HG02885 (cell line): Measurements from ENCODE around the gene DLG4.
A peak's percentile ranks its signal among the peaks of the same experiment; 100 is the strongest.

Experiments
- ATAC-seq: cut with Tn5 transposase; IDR thresholded peaks from one replicate; pipeline ENCODE4 v1.9.1; 2021; ENCODE audit warnings: mild to moderate bottlenecking; ENCODE audit not compliant: unreplicated experiment, poor library complexity

DLG4 gene

GRCh38 chr17:7219812-7220592 lies at the start of gene DLG4, which contains the start of gene ACADVL:
Gene DLG4 (minus strand): TSS chr17:7219836.
Gene ACADVL (plus strand): TSS chr17:7219938. CDS start chr17:7219985, 47 bp downstream.
- ATAC-seq: peak; percentile 67

DNA sequence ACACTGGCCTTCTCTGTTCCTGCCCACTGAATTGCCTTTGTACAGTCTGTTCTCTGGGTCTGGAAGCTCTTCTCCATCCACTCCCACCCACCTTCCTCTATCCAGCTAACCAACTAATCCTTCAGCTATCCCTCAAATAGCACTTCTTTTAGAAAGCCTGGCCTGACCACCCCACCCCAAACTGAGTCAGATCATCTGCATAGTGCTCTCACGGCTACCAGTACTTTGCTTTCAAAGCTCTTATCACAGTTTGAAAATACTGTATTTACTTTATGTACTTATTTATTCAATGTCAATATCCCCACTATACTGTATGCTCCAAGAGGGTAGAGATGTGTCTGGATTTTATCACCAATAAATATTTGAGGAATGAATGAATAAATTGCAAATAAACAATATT lies 47.1 kb upstream of the DLG4 start:
- no peak for ATAC-seq

GRCh38 chr17:7263801-7264078 lies 44.1 kb upstream of the DLG4 start:
- ATAC-seq: no peak

GRCh38 chr17:7262935-7263800 lies 43.5 kb upstream of the DLG4 start:
- ATAC-seq: no peak

DNA sequence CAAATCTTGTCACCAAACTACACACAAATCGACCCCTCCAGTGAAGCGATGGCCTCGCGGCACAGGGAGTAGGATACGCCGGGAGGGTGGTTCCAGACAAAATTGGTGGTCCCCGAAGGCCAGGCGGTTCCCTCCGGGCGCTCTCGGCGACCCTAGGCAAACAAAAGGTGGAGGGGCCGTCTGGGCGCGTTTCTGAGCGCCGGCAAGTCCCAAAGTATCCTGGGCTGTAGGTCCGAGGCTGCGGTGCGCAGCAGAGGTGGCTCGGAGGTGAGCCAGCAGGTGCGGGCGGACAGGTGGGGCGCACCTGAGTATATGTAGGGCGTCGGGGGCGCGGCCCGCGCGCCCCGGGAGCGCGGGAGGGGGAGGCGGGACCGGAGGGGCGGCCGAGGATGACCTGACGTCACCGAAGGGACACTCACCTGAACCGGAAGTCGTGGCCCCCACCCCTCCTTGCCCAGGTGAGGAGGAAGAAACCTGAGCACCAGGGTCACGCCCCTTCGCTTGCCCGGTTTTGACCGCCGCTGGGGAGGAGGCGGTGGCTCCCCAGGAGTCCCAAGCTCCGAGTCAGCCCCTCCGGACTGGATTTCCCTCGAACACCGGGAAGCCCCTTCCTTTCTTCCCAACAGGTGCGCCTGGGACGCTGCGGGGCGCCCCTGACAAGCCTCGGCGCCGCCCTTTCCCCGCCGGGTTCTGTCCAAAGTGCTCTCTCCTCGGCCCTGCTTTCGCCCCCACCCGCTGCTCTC lies 42.7 kb upstream of the DLG4 start, which contains the start of gene CLDN7:
CLDN7 (minus strand) TSS at position 287 of the 743 bp plus-strand sequence. CDS start 435 bp downstream, outside the sequence.
- no peak for ATAC-seq

DNA sequence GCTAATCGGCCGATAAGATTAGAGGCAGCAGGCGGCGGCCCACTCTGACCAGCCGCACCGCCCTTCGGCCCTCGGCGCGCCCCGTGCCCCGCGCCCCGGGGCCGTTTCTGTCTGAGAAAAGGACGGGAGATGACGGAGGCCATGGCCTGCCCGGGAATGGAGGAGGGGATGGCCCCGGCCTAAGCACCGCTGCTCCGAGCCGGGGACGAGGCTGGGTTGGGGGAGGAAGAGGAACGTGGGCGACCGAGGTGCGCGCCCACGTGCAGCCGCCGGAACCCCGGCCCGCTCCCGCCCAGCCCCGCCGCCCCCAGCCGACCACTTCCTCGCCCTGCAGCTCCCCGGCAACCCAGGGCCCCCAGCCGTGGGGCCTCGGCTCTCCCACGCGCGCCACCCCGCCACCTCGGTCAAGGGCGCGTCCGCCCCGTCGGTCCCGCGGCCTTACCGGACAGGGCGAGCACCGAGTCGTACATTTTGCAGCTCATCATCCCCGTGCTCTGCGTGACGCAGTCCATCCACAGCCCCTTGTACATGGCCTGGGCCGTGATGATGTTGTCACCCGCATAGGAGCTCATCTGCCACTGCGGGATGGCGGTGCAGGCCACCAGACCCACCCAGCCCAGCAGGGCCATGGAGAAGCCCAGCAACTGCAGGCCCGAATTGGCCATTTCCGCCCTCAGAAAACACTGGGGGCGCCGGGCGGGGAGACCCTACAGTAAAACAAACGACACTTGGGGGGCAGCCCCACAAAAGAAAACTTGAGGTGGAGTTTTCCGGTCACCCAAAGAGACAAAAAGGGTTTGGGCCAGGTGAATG lies 41.9 kb upstream of the DLG4 start:
- ATAC-seq: no peak

GRCh38 chr17:7260651-7261378 lies 41.2 kb upstream of the DLG4 start:
- ATAC-seq: no peak

DNA sequence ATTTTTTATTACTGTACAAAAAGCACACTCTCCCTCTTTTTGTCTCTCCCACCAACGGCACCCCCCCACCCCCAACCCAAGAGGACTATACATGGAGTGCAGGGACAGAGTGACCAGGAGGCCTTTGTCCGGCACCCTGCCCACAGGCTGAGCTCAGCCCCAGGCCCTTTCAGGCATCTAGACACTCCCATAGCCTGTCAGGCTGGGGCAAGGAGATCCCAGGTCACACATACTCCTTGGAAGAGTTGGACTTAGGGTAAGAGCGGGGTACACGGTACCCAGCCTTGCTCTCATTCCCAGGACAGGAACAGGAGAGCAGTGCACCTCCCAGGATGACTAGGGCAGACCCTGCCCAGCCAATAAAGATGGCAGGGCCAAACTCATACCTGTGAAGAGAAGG lies 40.5 kb upstream of the DLG4 start:
- no peak for ATAC-seq

DNA sequence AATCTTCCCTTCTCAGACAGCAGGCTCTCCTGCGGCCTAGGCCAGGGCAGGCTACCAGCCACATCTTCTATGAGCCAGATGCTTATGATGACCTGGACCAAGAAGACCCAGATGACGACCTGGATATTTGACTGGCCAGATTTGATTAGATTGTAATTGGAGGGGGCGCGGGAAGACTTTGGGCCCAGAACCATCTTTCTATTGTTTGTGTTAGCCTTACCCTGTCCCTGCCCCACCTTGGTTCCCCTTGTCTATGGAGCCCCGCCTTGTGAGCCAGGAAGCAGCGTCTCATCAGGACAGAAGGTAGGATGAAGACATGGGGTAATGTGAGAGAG lies 39.9 kb upstream of the DLG4 start:
- ATAC-seq: no peak

- no peak for ATAC-seq
Observed at GRCh38 chr17:7258731-7259554, 39.3 kb upstream of the DLG4 start.

DNA sequence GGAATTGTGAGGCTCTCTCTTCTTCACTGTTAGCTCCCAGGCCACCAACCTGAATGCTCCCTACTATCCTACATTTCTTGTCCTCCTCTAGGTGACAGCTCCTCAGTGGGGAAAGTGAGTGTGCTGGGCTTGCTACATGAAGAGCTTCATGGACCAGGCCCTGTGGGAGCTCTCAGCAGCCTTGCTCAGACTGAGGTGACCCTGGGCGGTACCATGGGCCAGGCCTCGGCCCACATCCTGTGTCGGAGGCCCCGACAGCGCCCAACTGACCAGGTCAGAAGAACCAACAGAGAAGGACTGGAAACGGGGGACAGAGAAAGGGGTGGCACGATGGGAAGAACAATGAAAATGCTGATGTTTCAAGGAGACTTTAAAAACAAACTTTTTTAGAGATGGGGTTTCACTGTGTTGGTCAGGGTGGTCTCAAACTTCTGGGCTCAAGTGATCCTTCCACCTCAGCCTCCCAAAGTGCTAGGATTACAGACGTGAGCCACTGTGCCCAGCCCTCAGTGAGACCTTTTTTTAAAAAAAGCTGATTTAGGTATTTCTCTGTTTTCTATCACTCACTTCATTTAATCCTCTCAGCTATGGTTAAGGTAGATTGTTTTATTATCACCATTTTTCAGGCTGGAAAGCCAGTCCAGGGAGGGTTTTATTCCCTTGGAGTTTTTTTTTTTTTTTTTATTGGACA lies 37.3 kb upstream of the DLG4 start:
- ATAC-seq: no peak

GRCh38 chr17:7254511-7254910 lies 34.9 kb upstream of the DLG4 start:
- no peak for ATAC-seq

DNA sequence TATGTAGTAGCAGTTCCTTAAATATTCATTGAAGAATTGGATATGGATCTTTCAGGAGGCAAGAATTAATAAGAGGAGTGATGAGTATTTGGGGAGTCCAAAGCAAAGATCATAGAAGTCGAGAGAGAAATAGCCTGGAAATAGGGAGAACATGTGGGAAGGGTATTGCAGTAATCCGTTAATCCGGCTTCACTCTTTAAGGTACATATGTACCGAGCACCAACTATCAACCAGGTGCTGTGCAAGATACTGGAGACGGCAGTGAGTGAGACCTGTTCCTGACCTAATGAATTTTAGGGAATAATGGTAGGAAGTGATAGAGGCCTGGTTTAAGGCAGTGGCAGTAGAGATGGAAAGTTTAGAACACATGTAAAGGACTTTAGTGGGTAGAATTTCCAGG lies 33.4 kb upstream of the DLG4 start:
- no peak for ATAC-seq

- ATAC-seq: peak; percentile 61
Observed at GRCh38 chr17:7252176-7253043, 32.8 kb upstream of the DLG4 start, which contains the start of gene ELP5. Gene ELP5 (plus strand): TSS chr17:7252215. CDS start chr17:7252551, 336 bp downstream.

GRCh38 chr17:7251661-7252175 lies 32.1 kb upstream of the DLG4 start, which contains the start of gene CTDNEP1:
Gene CTDNEP1 (minus strand): TSS chr17:7251734. CDS start chr17:7251296, 438 bp downstream.
- ATAC-seq: peak; percentile 84
